ENCODE measurements around the gene DLX4. TPM values are rescaled to one million over a fixed set of nuclear protein-coding genes. Genes with fewer than 3 reads are reported as not detected.

The DLX4 gene
- total and polyA plus RNA-seq, 2 donors (not counting 3 experiments of a cell fraction or from before 2014, with no cell fraction given): not detected

DNA sequence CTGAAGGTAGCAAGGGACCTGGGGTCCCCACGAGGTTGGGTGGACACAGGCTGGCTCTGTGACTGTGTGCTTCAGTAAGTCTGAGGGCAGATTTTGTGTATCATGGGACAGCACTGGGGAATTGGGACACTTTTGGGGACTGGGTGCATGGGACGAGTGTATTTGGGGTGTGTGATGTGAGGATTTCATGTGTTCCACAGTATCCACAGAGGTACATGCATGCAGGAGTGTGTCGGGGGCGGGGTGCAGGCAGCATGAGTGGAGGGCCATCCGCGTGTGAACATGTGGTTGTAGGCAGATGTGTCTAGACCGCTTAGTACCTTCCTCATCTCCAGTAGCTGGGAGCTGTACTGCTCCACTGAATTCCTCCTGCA, 27.1 kb downstream of the DLX4 start:
- dilution Hi-C loops (cut with MboI; ENCODE audit: extremely low pct_ligation_motif_present, low sequenced_read_pairs): no loop called here
- Histone ChIP-seq H2AFZ (ENCODE audit: low read depth, low read length) (no peak overlapping the region), H3K79me2 (ENCODE audit: control insufficient read depth, insufficient read depth, low read length) (no peaks in the 10 kb centered on the region), H3K4me3 (replicated peaks in 1 of 3; ENCODE audit: insufficient read depth in 1 of 3, low read depth in 1 of 3, low read length in 3 of 3) (no peak overlapping the region), H3K9me1 (replicated peaks; ENCODE audit: control insufficient read depth, extremely low read depth, insufficient read depth, low read length) (no peaks in the 10 kb centered on the region), H3K27me3 (ENCODE audit: control insufficient read depth in 2 of 2, insufficient read depth in 2 of 2, low read length in 2 of 2) (peaks cover 49 to 59% of the 10 kb centered on the region in 2 experiments), H3K4me1 (ENCODE audit: control insufficient read depth, extremely low read depth, insufficient read depth, low read length) (no peaks in the 10 kb centered on the region), H4K20me1 (replicated peaks; ENCODE audit: control insufficient read depth, extremely low read depth, insufficient read depth, low read length) (no peaks in the 10 kb centered on the region), H3K4me2 (ENCODE audit: insufficient read depth, low read length) (no peak overlapping the region), H3K9ac (replicated peaks; ENCODE audit: extremely low read depth, insufficient read depth, low read length) (no peak overlapping the region), H3K9me3 (replicated peaks; ENCODE audit: control insufficient read depth, insufficient read depth, low read length) (no peaks in the 10 kb centered on the region), H3K36me3 (ENCODE audit: control insufficient read depth in 2 of 2, extremely low read depth in 1 of 2, insufficient read depth in 2 of 2, low read length in 2 of 2) (no peaks in the 10 kb centered on the region), H3K27ac (ENCODE audit: insufficient read depth, low read depth, low read length) (no peak overlapping the region)
- no peak for DNase-seq (ENCODE audit: low read depth, low spot score)
- TF ChIP-seq FOS (IDR thresholded peaks at IDR 0.05; ENCODE audit: borderline replicate concordance, insufficient read depth, low read length): no peak
- TF ChIP-seq POLR2AphosphoS5 (IDR thresholded peaks at IDR 0.05; ENCODE audit: insufficient read depth, low read depth, low read length): no peak
- TF ChIP-seq MYC (IDR thresholded peaks at IDR 0.05; ENCODE audit: low read depth, low read length): no peak
- TF ChIP-seq EZH2 (IDR thresholded peaks at IDR 0.05; ENCODE audit: borderline replicate concordance, low read depth, low read length, severe bottlenecking): no peak
- no peak for TF ChIP-seq GATA2 (IDR thresholded peaks at IDR 0.05; ENCODE audit: insufficient read depth, insufficient read length, low read depth, low read length)
- TF ChIP-seq JUN (IDR thresholded peaks at IDR 0.05; ENCODE audit: borderline replicate concordance, insufficient read depth, insufficient read length, low read depth): no peak
- TF ChIP-seq, protein P1, sequence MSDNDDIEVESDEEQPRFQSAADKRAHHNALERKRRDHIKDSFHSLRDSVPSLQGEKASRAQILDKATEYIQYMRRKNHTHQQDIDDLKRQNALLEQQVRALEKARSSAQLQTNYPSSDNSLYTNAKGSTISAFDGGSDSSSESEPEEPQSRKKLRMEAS (IDR thresholded peaks at IDR 0.05; ENCODE audit: insufficient read depth, insufficient read length): no peak
- TF ChIP-seq POLR2A (IDR thresholded peaks at IDR 0.05; ENCODE audit: low read depth, low read length): no peak
- TF ChIP-seq, protein P2, sequence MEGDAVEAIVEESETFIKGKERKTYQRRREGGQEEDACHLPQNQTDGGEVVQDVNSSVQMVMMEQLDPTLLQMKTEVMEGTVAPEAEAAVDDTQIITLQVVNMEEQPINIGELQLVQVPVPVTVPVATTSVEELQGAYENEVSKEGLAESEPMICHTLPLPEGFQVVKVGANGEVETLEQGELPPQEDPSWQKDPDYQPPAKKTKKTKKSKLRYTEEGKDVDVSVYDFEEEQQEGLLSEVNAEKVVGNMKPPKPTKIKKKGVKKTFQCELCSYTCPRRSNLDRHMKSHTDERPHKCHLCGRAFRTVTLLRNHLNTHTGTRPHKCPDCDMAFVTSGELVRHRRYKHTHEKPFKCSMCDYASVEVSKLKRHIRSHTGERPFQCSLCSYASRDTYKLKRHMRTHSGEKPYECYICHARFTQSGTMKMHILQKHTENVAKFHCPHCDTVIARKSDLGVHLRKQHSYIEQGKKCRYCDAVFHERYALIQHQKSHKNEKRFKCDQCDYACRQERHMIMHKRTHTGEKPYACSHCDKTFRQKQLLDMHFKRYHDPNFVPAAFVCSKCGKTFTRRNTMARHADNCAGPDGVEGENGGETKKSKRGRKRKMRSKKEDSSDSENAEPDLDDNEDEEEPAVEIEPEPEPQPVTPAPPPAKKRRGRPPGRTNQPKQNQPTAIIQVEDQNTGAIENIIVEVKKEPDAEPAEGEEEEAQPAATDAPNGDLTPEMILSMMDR (IDR thresholded peaks at IDR 0.05; ENCODE audit: extremely low read depth in 1 of 2, insufficient read depth in 1 of 2, low read depth in 1 of 2, low read length in 2 of 2): no peak
- intact Hi-C loops (cut with micrococcal nuclease): loop anchor here (1.0 kb wide), 3 partner anchors 97 to 428 kb away; no protein-coding TSS in a partner anchor
- no peak for FAIRE-seq
- CTCF ChIA-PET: interaction anchor here (0.6 to 10.5 kb wide), 42 partner anchors 9 to 552 kb away, joined by 3 to 590 read pairs (median 5); partner anchors contain the start of genes DLX4, FAM117A and SLC35B1
- BruUV-seq (replicated peaks): no TSS peak
- POLR2A ChIA-PET: interaction anchor here (0.8 kb wide), 1 partner anchor 134 kb away, joined by 6 read pairs; no protein-coding TSS in a partner anchor

Data from endothelial cell of umbilical vein (primary cell).